Stimulated activated CD4-positive, alpha-beta T cell treated with anti-CD3 and anti-CD28 coated beads, Interleukin-1b, Interleukin-23, amount 100 ng/mL, for 24 hours (primary cell): ENCODE results near the gene CHMP1B.
"Not testable (repeated sequence)": the region's sequence is repeated elsewhere in the genome, so short reads cannot be mapped to it uniquely, and the experiment has no call there.

Source experiments
- DNase-seq, 4 experiments: peaks; one replicate each; pipeline ENCODE4 v3.0.0-alpha.2; 2020; ENCODE audit warnings: low read depth in 4 of 4, low spot score in 1 of 4

Gene CHMP1B

DNA sequence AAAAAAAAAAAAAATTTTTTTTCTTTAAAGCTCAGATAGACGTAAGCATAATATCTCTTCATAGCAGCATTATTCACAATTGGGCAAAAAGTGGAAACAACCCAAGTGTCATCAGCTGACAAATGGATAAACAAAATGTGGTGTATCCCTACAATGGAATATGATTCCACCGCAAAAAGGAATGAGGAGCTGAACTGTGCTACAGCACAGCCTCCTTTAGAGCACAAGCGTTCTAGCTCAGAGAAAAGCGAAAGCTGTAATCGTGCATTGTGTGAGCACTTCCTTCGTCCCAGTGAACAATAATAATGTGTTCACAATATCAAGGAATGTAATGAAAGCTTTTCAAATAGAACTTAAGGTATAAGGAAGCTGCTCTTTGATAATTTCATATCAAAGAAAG, 11.7 kb upstream of the CHMP1B start:
- DNase-seq: no peak

GRCh38 chr18:11840493-11840892, 10.7 kb upstream of the CHMP1B start:
- DNase-seq: no peak

- DNase-seq: no peak
These were observed 8.7 kb upstream of the CHMP1B start for GRCh38 chr18:11842562-11842961.

DNA sequence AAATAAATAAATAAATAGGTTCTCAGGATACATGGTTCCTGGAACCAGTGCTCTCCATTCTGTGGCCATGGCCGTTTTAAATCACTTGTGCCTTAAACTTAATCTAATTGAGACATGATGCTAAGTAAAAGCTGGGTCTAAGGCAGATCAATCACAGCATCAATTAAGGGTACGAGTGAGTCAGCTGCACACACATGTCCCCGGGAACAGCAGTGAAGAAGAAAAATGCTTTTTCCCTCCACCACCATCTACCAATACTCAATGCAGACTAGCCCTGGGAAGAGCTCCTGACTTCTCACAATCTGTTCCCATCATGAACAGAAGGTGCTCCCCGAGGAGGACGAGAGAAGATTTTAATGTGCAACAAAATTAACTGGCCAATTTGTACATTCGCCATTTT, 6.8 kb upstream of the CHMP1B start:
- DNase-seq: no peak

DNA sequence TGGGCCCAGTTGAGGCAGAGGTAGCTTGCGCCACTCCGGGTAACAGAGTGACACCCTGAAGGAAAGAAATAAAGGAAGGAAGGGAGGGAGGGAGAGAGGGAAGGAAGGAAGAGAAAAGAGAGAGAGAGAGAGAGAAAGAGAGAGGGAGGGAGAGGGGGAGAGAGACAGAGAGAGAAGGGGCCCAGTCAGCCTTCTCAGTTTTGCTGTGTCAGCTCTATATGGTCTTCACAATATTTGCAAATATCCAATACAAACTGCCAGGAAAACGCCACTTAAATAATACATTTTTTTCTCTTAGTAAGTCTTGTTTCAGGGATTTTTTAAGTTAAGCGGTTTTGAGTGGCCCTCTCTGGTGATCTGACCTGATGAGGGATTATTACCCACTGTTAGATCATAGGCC, 5.6 kb upstream of the CHMP1B start:
- no peak for DNase-seq

DNA sequence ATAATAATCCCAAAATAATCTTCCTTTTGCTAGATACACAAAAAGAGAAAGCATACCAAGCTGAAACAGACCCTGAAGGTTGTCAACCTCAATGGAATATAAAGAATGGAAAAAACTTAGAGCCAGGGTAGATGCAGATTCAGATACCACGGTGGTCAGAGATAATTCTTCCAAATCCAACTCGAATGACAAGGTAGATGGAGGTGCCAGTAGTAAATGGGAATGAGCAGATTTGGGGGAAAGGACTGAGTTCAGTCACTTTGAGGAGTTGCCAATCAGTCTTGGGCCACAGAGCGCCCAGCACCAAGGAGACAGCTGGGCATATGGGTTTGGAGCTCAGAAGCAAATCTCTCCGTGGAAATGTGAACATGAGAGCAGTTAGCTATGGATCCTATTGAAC, 3.4 kb upstream of the CHMP1B start:
- DNase-seq: no peak

- no peak for DNase-seq
These were observed 1.9 kb upstream of the CHMP1B start for GRCh38 chr18:11849279-11849678.

DNA sequence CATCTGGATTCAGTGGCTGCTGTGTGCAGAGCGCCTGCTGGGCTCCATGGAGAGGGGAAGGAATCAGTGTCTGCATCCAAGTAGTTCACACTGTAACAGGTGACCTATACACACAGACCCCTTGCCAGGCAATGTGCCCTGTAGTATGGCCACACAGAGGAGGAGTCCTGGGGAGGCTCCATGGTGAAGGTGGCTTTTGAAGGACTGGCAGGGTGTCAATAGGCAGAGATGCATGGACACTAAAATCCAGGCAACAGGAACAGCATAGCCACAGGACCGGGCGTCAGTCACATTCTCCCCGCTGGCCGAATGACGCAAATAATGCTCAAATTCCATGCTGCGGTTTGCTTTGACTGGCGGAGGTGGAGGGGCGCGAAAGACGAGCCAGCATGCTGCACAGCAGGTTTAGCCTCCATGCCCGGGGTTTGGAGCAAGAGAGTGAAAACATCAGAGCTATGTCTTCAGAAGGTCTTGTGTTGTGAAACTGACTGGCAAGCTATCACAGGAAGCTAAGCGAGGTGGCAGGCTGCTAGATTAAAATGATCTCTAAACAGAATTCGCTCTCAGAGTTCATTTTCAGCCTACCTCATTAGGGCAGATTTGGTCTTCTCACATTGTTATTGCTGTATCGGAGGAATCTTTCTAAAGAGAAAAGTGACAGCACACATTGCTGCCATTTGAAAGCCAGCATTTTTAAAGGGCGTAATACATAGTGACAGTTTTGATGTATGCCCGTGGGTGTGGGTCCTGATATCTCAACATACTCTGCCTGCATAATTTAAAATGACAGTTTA, 1.2 kb upstream of the CHMP1B start:
- peak in 3 of 4 experiments; percentile 14 to 20 (median 14) for DNase-seq

DNA sequence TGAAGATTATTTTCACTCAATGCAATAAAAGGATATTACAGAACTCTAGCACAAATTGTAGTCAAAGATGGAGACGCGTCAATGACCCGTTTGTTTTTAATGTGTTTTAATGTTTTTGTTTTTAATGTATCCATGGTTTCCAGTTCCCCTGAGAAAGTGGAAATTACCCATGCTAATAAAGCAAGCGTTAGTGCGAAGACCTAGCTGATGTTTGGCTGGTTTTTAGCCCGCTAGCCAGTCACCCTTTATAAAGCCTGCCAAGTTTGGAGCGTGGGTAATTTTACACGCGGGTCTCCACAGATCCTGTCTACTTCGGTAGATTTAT, 430 bp upstream of the CHMP1B start:
- DNase-seq: no peak

DNA sequence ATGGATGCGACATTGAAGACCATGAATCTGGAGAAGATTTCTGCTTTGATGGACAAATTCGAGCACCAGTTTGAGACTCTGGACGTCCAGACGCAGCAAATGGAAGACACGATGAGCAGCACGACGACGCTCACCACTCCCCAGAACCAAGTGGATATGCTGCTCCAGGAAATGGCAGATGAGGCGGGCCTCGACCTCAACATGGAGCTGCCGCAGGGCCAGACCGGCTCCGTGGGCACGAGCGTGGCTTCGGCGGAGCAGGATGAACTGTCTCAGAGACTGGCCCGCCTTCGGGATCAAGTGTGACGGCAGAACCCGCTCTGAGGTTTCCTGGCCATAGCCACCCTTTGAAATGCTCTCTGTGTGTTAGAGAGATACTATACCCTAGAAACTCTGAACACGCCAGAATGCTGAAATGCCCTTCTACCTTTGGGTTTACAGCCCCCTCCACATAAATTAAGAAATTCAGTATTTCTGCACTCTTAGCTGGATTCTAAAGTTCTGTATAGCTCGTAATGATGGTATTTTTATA, 659 bp downstream of the CHMP1B start:
- DNase-seq: peak in 2 of 4 experiments; percentile 7

GRCh38 chr18:11854554-11854953, 3.3 kb downstream of the CHMP1B start:
- not testable (repeated sequence) for DNase-seq

GRCh38 chr18:11857177-11857887, 6.1 kb downstream of the CHMP1B start:
- DNase-seq: no peak

GRCh38 chr18:11859282-11859830, 8.1 kb downstream of the CHMP1B start:
- no peak for DNase-seq

GRCh38 chr18:11859903-11860407, 8.7 kb downstream of the CHMP1B start:
- DNase-seq: no peak

DNA sequence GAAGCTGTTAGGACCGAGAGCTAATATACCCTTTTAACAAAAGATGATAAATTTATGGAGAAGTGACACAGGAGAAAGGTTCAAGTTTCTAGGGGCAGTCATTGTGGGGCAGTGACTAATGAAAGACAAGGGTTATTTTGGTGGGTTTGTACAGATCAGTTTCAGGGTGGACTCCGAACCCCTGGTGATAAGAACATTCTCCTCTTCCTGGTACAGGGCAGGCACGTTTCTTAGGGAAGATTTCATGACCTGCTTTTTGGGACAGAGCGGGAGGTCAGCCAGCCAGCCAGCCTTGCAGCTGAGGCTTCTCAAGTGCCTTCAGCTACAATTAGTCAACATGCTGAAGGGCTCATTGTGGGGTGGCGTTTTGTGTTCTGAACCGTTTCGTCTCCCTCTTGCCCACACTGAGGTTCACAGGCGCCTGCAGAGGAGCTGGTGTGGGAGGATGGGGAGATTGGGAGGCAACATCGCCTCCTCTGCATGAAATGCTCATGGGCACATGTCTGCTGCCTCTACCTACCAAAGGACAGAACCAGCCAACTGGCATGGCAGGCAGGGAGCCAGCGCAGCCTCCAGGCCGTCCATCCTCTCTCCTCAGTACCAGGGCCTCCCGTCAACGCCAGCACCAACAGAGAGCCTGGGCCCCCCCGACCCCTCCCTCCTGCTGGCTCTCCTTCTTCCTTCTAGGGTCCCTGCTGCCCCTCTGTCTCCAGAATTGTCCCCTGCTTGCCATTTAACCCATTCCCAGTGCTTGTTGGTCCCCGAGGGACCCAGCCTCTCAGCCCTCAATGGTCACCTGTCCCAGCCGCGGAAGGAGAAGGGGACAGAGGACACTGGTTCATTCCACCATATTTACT, 9.6 kb downstream of the CHMP1B start:
- no peak for DNase-seq

GRCh38 chr18:11861583-11862288, 10.5 kb downstream of the CHMP1B start:
- no peak for DNase-seq

DNA sequence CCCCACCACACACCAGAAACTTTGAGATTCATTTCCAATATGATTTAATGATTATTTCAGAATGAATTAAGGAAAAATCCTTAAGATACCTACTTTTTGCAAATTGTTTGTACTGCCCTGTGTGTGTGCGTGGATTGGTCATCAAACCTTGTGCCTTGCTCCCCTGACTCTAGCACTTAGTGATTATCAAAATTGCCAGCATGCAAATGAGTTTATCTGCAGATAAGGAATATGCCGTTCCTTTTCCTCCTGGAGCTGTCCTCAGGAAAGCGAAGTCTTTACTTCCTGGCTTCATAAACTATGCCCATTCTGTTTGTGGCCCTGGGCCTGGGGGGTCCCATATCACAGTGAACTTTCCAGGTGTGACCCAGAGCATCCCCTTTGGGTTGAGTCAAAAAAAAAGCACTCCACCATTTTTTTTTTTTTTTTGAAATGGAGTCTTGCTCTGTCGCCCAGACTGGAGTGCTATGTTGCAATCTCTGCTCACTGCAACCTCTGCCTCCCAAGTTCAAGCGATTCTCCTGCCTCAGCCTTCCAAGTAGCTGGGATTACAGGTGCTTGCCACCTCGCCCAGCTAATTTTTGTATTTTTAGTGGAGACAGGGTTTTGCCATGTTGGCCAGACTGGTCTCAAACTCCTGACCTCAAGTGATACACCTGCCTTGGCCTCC, 11.4 kb downstream of the CHMP1B start:
- no peak for DNase-seq

DNA sequence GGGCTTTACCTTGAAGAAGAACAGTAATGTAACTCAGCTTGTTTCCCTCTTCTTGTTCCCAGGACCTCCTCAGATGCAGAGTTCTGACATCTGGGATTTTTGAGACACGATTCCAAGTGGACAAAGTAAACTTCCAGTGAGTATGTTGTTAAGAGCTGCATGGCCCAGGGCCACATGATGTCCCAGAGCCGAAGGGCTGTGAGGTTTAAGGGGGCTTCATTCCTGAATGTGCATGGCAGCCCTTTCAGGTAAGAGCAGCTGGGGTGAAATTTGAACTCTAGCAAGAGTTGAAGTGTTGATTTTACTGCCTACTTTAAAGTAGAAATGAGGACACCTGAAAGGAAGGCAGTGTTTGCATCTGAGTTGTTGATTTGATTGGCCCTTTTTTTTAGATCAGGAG, 13.3 kb downstream of the CHMP1B start:
- no peak for DNase-seq

DNA sequence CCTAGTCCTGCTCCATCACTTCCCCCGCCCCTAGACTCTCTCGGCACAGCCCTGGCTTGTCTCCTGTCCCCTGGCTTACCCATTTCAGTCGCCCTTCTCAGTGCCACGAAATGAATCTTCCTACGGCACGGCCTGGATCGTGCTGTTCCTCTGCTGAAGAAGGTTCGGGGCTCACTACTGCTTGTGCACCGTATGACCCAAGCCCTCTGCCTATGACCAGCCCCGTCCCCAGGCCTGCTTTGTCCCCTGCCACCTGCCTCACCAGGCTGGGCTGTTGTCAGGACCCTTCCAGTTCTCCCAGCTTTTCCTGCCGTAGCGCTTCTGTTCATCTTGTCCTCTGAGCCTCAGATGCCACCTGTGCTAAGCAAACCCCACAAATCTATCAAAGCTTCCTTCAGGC, 13.9 kb downstream of the CHMP1B start:
- no peak for DNase-seq

DNA sequence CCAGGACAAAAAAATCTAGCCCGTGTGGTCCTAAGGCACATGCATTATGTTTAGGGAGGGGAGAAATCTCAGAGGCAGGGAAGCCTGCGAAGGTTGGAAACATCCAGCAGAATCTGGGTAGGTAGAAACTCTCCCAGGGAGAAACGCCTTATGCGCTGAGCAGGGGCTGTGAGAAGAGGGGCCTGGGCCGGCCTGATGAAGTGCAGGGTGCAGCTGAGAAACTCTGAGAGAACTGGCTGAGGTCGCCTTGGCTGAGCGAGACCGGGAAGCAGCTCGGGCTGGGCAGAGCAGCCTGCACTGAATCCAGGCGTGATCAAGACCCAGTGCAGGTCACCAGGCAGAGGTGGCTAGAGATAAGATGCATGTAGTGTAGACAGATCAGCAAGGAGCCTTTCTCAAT, 15.1 kb downstream of the CHMP1B start:
- no peak for DNase-seq
